GM19035 (cell line): ENCODE results near the gene CREG1.
A peak's percentile ranks its signal among the peaks of the same experiment; 100 is the strongest.

Source experiments
- ATAC-seq: cut with Tn5 transposase; IDR thresholded peaks from one replicate; pipeline ENCODE4 v1.9.1; 2021; ENCODE audit not compliant: unreplicated experiment

Gene CREG1

GRCh38 chr1:167509587-167509986 is 44.0 kb downstream of the CREG1 start:
- no peak for ATAC-seq

- ATAC-seq: no peak
Observed at GRCh38 chr1:167507719-167508118, 45.8 kb downstream of the CREG1 start.

GRCh38 chr1:167504467-167504827 is 49.1 kb downstream of the CREG1 start:
- ATAC-seq: no peak

- no peak for ATAC-seq
Observed at GRCh38 chr1:167503626-167504466, 49.7 kb downstream of the CREG1 start.

GRCh38 chr1:167502719-167503462 is 50.7 kb downstream of the CREG1 start:
- ATAC-seq: no peak

- no peak for ATAC-seq
Observed at GRCh38 chr1:167502192-167502551, 51.4 kb downstream of the CREG1 start.

- no peak for ATAC-seq
Observed at GRCh38 chr1:167501515-167502191, 51.9 kb downstream of the CREG1 start.

GRCh38 chr1:167500283-167500860 is 53.2 kb downstream of the CREG1 start:
- no peak for ATAC-seq

GRCh38 chr1:167499664-167500101 is 53.9 kb downstream of the CREG1 start:
- peak; percentile 98 for ATAC-seq

- ATAC-seq: no peak
Observed at GRCh38 chr1:167499106-167499505, 54.5 kb downstream of the CREG1 start.

- ATAC-seq: no peak
Observed at GRCh38 chr1:167496797-167497619, 56.6 kb downstream of the CREG1 start.

GRCh38 chr1:167493372-167493771 is 60.2 kb downstream of the CREG1 start:
- no peak for ATAC-seq

- no peak for ATAC-seq
Observed at GRCh38 chr1:167492481-167492910, 61.1 kb downstream of the CREG1 start.

- no peak for ATAC-seq
Observed at GRCh38 chr1:167491586-167492461, 61.7 kb downstream of the CREG1 start.
